Measurements from ENCODE around the gene AOC2.

Gene AOC2

GRCh38 chr17:42798383-42799380 is 45.7 kb upstream of the AOC2 start, which contains the start of the genes CNTD1 and COA3:
CNTD1 (plus strand) TSS chr17:42798861; CDS start chr17:42799068, 207 bp downstream.
COA3 (minus strand) TSS chr17:42798704; CDS start chr17:42798681, 23 bp downstream.
- no peak for FAIRE-seq
- TF ChIP-seq CTCF (IDR thresholded peaks at IDR 0.05; ENCODE audit: insufficient read depth, missing control alignments) = no peak
- peak; percentile 84 for DNase-seq (ENCODE audit: insufficient read length, low spot score)

- no peak for DNase-seq (ENCODE audit: insufficient read length, low spot score)
- FAIRE-seq = no peak
- TF ChIP-seq CTCF (IDR thresholded peaks at IDR 0.05; ENCODE audit: insufficient read depth, missing control alignments) = no peak
Observed at GRCh38 chr17:42803074-42803883, 41.1 kb upstream of the AOC2 start.

- TF ChIP-seq CTCF (IDR thresholded peaks at IDR 0.05; ENCODE audit: insufficient read depth, missing control alignments) = no peak
- DNase-seq (ENCODE audit: insufficient read length, low spot score) (no peak), FAIRE-seq (no peak)
Observed at GRCh38 chr17:42804918-42805367, 39.4 kb upstream of the AOC2 start.

- no peak for DNase-seq (ENCODE audit: insufficient read length, low spot score)
- TF ChIP-seq CTCF (IDR thresholded peaks at IDR 0.05; ENCODE audit: insufficient read depth, missing control alignments) = no peak
Observed at GRCh38 chr17:42806249-42806648, 38.1 kb upstream of the AOC2 start.

GRCh38 chr17:42809250-42809649 is 35.1 kb upstream of the AOC2 start:
- TF ChIP-seq CTCF (IDR thresholded peaks at IDR 0.05; ENCODE audit: insufficient read depth, missing control alignments) = no peak
- DNase-seq (ENCODE audit: insufficient read length, low spot score) (no peak), FAIRE-seq (no peak)

More at GRCh38 chr17:42806249-42806648, 38.1 kb upstream of the AOC2 start:
- no peak for FAIRE-seq

GRCh38 chr17:42814633-42815399 is 29.6 kb upstream of the AOC2 start:
- DNase-seq (ENCODE audit: insufficient read length, low spot score) = no peak
- no peak for FAIRE-seq
- no peak for TF ChIP-seq CTCF (IDR thresholded peaks at IDR 0.05; ENCODE audit: insufficient read depth, missing control alignments)
